AG09309 (cell line): ENCODE measurements around the gene TYROBP.
A peak's percentile ranks its signal among the peaks of the same experiment; 100 is the strongest.
"Not testable (repeated sequence)": the region's sequence is repeated elsewhere in the genome, so short reads cannot be mapped to it uniquely, and the experiment has no call there.

ENCODE experiments used
- DNase-seq: peaks from one replicate; pipeline ENCODE4 v3.0.0-alpha.2; 2010; ENCODE audit warnings: low read depth
- H3K4me3 ChIP-seq: 2 replicates; pipeline ENCODE4 v1.5.1; 2011; ENCODE audit warnings: mild to moderate bottlenecking, low read depth, low read length, moderate library complexity; ENCODE audit not compliant: control insufficient read depth
- TF ChIP-seq, protein P1 (sequence below): IDR thresholded peaks from 2 replicates; pipeline ENCODE4 v1.5.1; 2011; ENCODE audit warnings: mild to moderate bottlenecking, low read depth, low read length, inconsistent platforms; ENCODE audit not compliant: insufficient read depth, control insufficient read depth; ENCODE audit errors: missing control alignments

TYROBP gene

GRCh38 chr19:35871611-35872010, 36.5 kb downstream of the TYROBP start:
- no peak for DNase-seq
- TF ChIP-seq, protein P1, sequence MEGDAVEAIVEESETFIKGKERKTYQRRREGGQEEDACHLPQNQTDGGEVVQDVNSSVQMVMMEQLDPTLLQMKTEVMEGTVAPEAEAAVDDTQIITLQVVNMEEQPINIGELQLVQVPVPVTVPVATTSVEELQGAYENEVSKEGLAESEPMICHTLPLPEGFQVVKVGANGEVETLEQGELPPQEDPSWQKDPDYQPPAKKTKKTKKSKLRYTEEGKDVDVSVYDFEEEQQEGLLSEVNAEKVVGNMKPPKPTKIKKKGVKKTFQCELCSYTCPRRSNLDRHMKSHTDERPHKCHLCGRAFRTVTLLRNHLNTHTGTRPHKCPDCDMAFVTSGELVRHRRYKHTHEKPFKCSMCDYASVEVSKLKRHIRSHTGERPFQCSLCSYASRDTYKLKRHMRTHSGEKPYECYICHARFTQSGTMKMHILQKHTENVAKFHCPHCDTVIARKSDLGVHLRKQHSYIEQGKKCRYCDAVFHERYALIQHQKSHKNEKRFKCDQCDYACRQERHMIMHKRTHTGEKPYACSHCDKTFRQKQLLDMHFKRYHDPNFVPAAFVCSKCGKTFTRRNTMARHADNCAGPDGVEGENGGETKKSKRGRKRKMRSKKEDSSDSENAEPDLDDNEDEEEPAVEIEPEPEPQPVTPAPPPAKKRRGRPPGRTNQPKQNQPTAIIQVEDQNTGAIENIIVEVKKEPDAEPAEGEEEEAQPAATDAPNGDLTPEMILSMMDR = no peak
- H3K4me3 ChIP-seq = no peak overlapping the region

DNA sequence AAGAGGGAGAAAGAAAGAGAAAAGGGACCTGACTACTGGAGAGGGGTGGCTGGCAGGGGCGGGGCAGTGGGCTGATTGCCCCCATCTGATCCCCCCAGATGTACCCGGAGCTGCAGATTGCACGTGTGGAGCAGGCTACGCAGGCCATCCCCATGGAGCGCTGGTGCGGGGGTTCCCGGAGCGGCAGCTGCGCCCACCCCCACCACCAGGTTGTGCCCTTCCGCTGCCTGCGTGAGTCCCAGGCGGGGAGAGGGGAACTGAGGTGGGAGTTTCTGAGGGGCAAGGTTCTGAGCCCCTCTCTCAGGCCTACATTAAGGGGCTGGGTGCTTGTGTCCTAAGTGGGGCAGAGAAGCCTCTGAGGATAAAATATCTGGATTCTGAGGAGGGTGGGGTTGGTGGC, 37.3 kb downstream of the TYROBP start:
- H3K4me3 ChIP-seq = no peak overlapping the region
- TF ChIP-seq, protein P1 = no peak
- DNase-seq = no peak

GRCh38 chr19:35870124-35870736, 37.9 kb downstream of the TYROBP start:
- not testable (repeated sequence) for DNase-seq, H3K4me3 ChIP-seq

DNA sequence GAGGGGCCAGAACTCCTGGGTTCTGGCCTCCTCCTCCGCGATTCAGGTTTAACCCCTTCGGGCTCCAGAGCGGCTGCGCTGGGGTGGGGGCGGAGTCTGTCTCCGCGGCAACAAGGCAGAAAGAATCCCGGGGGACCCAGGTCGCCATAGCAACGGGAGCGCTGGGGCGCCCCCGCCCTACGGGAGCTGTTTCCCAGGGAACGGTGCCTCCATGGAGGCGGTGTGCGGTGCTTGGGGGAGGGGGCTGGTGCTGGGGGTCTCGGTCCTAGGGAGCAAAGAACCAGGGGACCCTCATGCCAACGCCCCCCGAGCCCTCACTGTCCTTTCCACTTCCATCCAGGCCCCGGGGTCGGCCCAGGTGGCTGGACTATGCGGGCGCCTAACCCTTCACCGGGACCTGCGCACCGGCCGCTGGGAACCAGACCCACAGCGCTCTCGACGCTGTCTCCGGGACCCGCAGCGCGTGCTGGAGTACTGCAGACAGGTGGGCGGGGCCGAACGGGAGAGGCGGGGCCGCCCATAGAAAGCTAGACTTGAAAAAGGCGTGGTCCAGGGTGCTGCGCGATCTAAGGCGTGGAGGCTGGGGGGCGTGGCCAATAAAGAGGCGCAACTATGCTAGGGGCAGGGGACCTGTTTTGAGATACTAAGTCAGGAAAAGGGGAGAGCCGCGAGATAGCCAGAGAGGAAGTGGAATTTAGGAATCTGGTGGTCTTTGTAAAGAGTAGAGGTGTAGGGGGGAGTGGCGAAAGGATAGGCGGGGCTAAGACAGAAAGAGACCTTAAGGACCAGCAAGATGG, 38.6 kb downstream of the TYROBP start:
- no peak overlapping the region; the same call in none of the 2 replicates for H3K4me3 ChIP-seq
- TF ChIP-seq, protein P1 = no peak
- no peak for DNase-seq

GRCh38 chr19:35868823-35869326, 39.2 kb downstream of the TYROBP start:
- TF ChIP-seq, protein P1 = no peak
- no peak for DNase-seq
- peak overlapping the region; percentile 27 for H3K4me3 ChIP-seq

DNA sequence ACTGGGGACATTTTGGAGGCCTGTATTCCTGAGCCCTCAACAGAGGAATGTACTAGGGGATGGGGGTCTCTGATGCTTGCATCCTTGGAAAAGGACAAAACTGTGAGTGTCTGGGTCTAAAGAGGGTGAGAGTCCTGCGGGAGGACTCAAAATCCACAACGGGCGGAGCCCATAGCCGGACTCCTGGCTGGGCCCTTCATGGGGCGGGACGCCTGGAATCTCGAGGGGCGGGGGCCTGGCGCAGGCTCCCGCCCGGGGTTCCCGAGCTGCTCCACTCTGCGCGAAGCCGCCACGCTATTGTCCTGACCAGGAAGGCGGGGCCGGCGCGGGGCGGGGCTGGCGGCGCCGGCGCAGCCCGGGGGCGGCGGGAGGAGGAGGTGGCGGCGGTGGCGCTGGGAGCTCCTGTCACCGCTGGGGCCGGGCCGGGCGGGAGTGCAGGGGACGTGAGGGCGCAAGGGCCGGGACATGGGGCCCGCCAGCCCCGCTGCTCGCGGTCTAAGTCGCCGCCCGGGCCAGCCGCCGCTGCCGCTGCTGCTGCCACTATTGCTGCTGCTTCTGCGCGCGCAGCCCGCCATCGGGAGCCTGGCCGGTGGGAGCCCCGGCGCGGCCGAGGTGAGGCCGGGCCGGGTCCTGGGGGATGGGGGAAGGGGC, 39.8 kb downstream of the TYROBP start, which contains the start of gene APLP1:
APLP1 (plus strand) TSS at position 403 of the 651 bp plus-strand sequence; CDS start at position 466, 63 bp downstream.
- TF ChIP-seq, protein P1 = no peak
- no peak for DNase-seq
- H3K4me3 ChIP-seq = peak within 1 kb of the TSS; percentile 27
